Keratinocyte (primary cell): ENCODE data around the gene ATP6V1C2. TPM values are rescaled to one million over a fixed set of nuclear protein-coding genes. Genes with fewer than 3 reads are reported as not detected.

Source experiments
- DNase-seq: peaks from one replicate; pipeline ENCODE4 v3.0.0-alpha.2; 2011; ENCODE audit warnings: low read depth, missing footprints, low spot score
- FAIRE-seq: peaks from 2 replicates; lab custom pipeline; 2011; peaks lifted over from hg19 to GRCh38; lab: Jason Lieb, UNC
- H2AFZ ChIP-seq: 2 replicates; pipeline ENCODE4 v1.6.0; 2012; ENCODE audit warnings: low read length, control low read depth, inconsistent platforms; ENCODE audit not compliant: control insufficient read depth
- H3K27ac ChIP-seq: 2 replicates; pipeline ENCODE4 v1.5.1; 2011; ENCODE audit warnings: low read length; ENCODE audit not compliant: control insufficient read depth, insufficient read depth
- H3K27me3 ChIP-seq: 3 replicates; pipeline ENCODE4 v1.6.0; 2011; ENCODE audit warnings: low read length; ENCODE audit not compliant: control insufficient read depth, insufficient read depth; ENCODE audit errors: extremely low read depth
- H3K36me3 ChIP-seq, 2 experiments: 2 replicates in 1 of 2; 3 replicates in 1 of 2; pipeline ENCODE4 v1.5.1; 2011; ENCODE audit warnings: low read length in 2 of 2, mild to moderate bottlenecking in 1 of 2; ENCODE audit not compliant: control insufficient read depth in 2 of 2, insufficient read depth in 2 of 2; ENCODE audit errors: extremely low read depth in 1 of 2
- H3K4me1 ChIP-seq: 3 replicates; pipeline ENCODE4 v1.5.1; 2011; ENCODE audit warnings: low read length; ENCODE audit not compliant: control insufficient read depth, insufficient read depth; ENCODE audit errors: extremely low read depth
- H3K4me2 ChIP-seq: 3 replicates; pipeline ENCODE4 v1.6.0; 2011; ENCODE audit warnings: low read depth, low read length; ENCODE audit not compliant: control insufficient read depth, insufficient read depth; ENCODE audit errors: extremely low read depth
- H3K4me3 ChIP-seq, 3 experiments: fragments of 200-600 bp in 1 of 3; sonication (generic) in 1 of 3; 2 replicates in 2 of 3; 3 replicates in 1 of 3; pipeline ENCODE4 v1.5.1; 2011 to 2016; ENCODE audit warnings: low read length in 3 of 3, mild to moderate bottlenecking in 3 of 3, control low read depth in 2 of 3, inconsistent platforms in 1 of 3, low read depth in 1 of 3, mixed read lengths in 1 of 3, mixed run types in 1 of 3, moderate library complexity in 1 of 3; ENCODE audit not compliant: control insufficient read depth in 2 of 3, insufficient read depth in 2 of 3; ENCODE audit errors: extremely low read depth in 1 of 3
- H3K79me2 ChIP-seq: 2 replicates; pipeline ENCODE4 v1.6.0; 2012; ENCODE audit warnings: low read length; ENCODE audit not compliant: control insufficient read depth, insufficient read depth
- H3K9ac ChIP-seq: 3 replicates; pipeline ENCODE4 v1.6.0; 2011; ENCODE audit warnings: low read length; ENCODE audit not compliant: control insufficient read depth, insufficient read depth; ENCODE audit errors: extremely low read depth
- H3K9me1 ChIP-seq: 3 replicates; pipeline ENCODE4 v1.6.0; 2011; ENCODE audit warnings: low read length; ENCODE audit not compliant: control insufficient read depth, insufficient read depth; ENCODE audit errors: extremely low read depth
- H3K9me3 ChIP-seq: 2 replicates; pipeline ENCODE4 v1.5.1; 2012; ENCODE audit warnings: low read depth, low read length; ENCODE audit not compliant: control insufficient read depth
- H4K20me1 ChIP-seq: 3 replicates; pipeline ENCODE4 v1.6.0; 2011; ENCODE audit warnings: low read length; ENCODE audit not compliant: control insufficient read depth, insufficient read depth; ENCODE audit errors: extremely low read depth
- CTCF ChIP-seq, 3 experiments: IDR thresholded peaks in 1 of 3; conservative IDR thresholded peaks in 1 of 3; optimal IDR thresholded peaks in 1 of 3; 2 replicates in 2 of 3; 3 replicates in 1 of 3; pipeline versions ENCODE3 to v1.5.1; 2011; ENCODE audit warnings: low read length in 3 of 3, mild to moderate bottlenecking in 3 of 3, moderate library complexity in 2 of 3, control low read depth in 1 of 3, inconsistent platforms in 1 of 3; ENCODE audit not compliant: insufficient read depth in 2 of 3; ENCODE audit errors: extremely low read depth in 1 of 3
- EZH2 ChIP-seq: IDR thresholded peaks from one replicate; pipeline ENCODE4 v1.6.1; 2012; ENCODE audit warnings: inconsistent platforms, mild to moderate bottlenecking, low read length, moderate library complexity
- dilution Hi-C: fragments of 300-500 bp; cut with MboI; formaldehyde crosslinking; loops from one replicate; pipeline ENCODE4 v1.7.0; 2020; ENCODE audit warnings: low sequenced_read_pairs; ENCODE audit not compliant: extremely low pct_ligation_motif_present
- polyA plus RNA-seq, 5 experiments: library from polyadenylated mRNA; depleted of rRNA in 3 of 5; stranded (reverse) in 3 of 5; stranded (forward) in 1 of 5; unstranded in 1 of 5; fragments of >200 nt; gene quantifications; 1 replicate in 1 of 5; 2 replicates in 3 of 5; 3 replicates in 1 of 5; pipeline versions ENCODE4 v1.2.1 to v1.2.3, GENCODE V29; 2011 to 2012; ENCODE audit warnings: missing spikeins in 2 of 5, low read depth in 1 of 5, low replicate concordance in 1 of 5

ATP6V1C2 gene
- polyA plus RNA-seq, 1 donor (not counting 4 experiments of a cell fraction or from before 2014, with no cell fraction given), result 0.55 TPM

GRCh38 chr2:10814142-10814541, 92.7 kb downstream of the ATP6V1C2 start:
- no peak overlapping the region for H3K4me3 ChIP-seq
- TF ChIP-seq CTCF (optimal IDR thresholded peaks at IDR 0.05 in 1 of 3, IDR thresholded peaks at IDR 0.05 in 1 of 3, conservative IDR thresholded peaks at IDR 0.05 in 1 of 3; ENCODE audit: extremely low read depth in 1 of 3, insufficient read depth in 2 of 3, low read length in 3 of 3) (no peak), EZH2 (no peak)
- no peak for FAIRE-seq
- H3K4me2 ChIP-seq, result no peak overlapping the region
- H3K9me3 ChIP-seq, result no peaks in the 10 kb centered on the region
- no peak overlapping the region for H3K9ac ChIP-seq
- H4K20me1 ChIP-seq, result peaks cover 5% of the 10 kb centered on the region
- H3K36me3 ChIP-seq, result peaks cover 0 to 12% of the 10 kb centered on the region in 2 experiments
- dilution Hi-C loops, result no loop called here
- H3K27me3 ChIP-seq, result peaks cover 12% of the 10 kb centered on the region
- DNase-seq, result no peak
- peaks cover 34% of the 10 kb centered on the region for H3K79me2 ChIP-seq
- no peak overlapping the region for H3K27ac ChIP-seq
- H3K4me1 ChIP-seq, result peaks cover 17% of the 10 kb centered on the region
- H2AFZ ChIP-seq, result no peak overlapping the region
- no peaks in the 10 kb centered on the region for H3K9me1 ChIP-seq

GRCh38 chr2:10814571-10815331, 93.3 kb downstream of the ATP6V1C2 start:
- no peak for DNase-seq
- Histone ChIP-seq H3K79me2 (peaks cover 28% of the 10 kb centered on the region), H3K9me1 (no peaks in the 10 kb centered on the region), H3K27me3 (peaks cover 13% of the 10 kb centered on the region), H4K20me1 (peaks cover 5% of the 10 kb centered on the region), H3K36me3 (peaks cover 0 to 8% of the 10 kb centered on the region in 2 experiments), H3K4me2 (no peak overlapping the region), H3K4me3 (no peak overlapping the region), H2AFZ (no peak overlapping the region), H3K9ac (no peak overlapping the region), H3K4me1 (peaks cover 15% of the 10 kb centered on the region), H3K27ac (no peak overlapping the region), H3K9me3 (no peaks in the 10 kb centered on the region)
- dilution Hi-C loops, result no loop called here
- no peak for FAIRE-seq
- TF ChIP-seq CTCF (optimal IDR thresholded peaks at IDR 0.05 in 1 of 3, IDR thresholded peaks at IDR 0.05 in 1 of 3, conservative IDR thresholded peaks at IDR 0.05 in 1 of 3; ENCODE audit: extremely low read depth in 1 of 3, insufficient read depth in 2 of 3, low read length in 3 of 3) (no peak), EZH2 (no peak)
